ENCODE results near the gene SLCO2B1. TPM values are rescaled to one million over a fixed set of nuclear protein-coding genes. Genes with fewer than 3 reads are reported as not detected.

Gene SLCO2B1
- total RNA-seq, 1 experiment from 2014 or later: 0.07 TPM

- Histone ChIP-seq H3K4me3 (ENCODE audit: insufficient read depth, low read depth, low read length) (no peak overlapping the region), H3K36me3 (replicated peaks; ENCODE audit: control insufficient read depth, insufficient read depth, low read length) (no peaks in the 10 kb centered on the region), H3K27me3 (ENCODE audit: control insufficient read depth, insufficient read depth, low read length) (no peaks in the 10 kb centered on the region; the same call in 1 of the 2 replicates)
- no peak for DNase-seq
These were observed 37.8 kb downstream of the SLCO2B1 start for GRCh38 chr11:75188671-75189070.

- no peaks in the 10 kb centered on the region for H3K36me3 ChIP-seq (replicated peaks; ENCODE audit: control insufficient read depth, insufficient read depth, low read length)
- no peaks in the 10 kb centered on the region for H3K27me3 ChIP-seq (ENCODE audit: control insufficient read depth, insufficient read depth, low read length)
- DNase-seq: no peak
- no peak overlapping the region for H3K4me3 ChIP-seq (ENCODE audit: insufficient read depth, low read depth, low read length)
These were observed 38.2 kb downstream of the SLCO2B1 start for GRCh38 chr11:75189108-75189507.

- H3K36me3 ChIP-seq (replicated peaks; ENCODE audit: control insufficient read depth, insufficient read depth, low read length): no peaks in the 10 kb centered on the region
- no peaks in the 10 kb centered on the region for H3K27me3 ChIP-seq (ENCODE audit: control insufficient read depth, insufficient read depth, low read length)
- no peak for DNase-seq
- H3K4me3 ChIP-seq (ENCODE audit: insufficient read depth, low read depth, low read length): no peak overlapping the region
These were observed 39.0 kb downstream of the SLCO2B1 start for GRCh38 chr11:75189911-75190310.

DNA sequence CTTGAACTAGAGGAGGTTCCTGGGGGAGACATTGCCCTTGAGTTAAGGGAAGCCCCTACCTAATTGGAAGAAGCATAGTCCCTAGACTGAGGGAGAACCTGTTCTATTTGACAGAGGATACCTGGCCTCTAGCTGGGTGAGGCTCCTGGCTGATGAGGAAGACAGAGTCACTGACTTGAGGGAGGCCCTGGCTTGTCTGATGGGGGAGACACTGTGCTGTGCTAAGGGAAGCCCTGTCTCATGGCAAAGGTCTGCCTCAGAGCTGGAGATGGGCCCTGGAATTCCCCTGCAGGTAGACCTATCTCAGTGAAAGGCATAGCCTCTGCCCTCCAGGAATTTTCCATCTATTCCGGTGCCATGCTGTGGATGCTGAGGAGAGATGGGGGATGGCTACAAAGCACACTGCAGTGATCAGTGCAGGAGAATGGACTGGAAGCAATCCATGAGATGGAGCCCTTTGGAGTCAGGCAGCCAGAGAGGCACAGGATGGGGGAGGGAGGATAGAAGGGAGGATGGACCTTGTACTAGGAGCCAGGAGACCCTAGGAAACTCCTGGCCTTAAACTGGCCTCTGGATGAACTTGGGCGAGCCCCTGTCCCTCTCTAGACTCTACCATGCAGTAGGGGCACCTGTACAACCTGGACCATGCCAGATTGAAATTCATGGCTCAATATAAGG, 39.9 kb downstream of the SLCO2B1 start:
- no peaks in the 10 kb centered on the region for H3K36me3 ChIP-seq (replicated peaks; ENCODE audit: control insufficient read depth, insufficient read depth, low read length)
- no peaks in the 10 kb centered on the region for H3K27me3 ChIP-seq (ENCODE audit: control insufficient read depth, insufficient read depth, low read length)
- no peak overlapping the region for H3K4me3 ChIP-seq (ENCODE audit: insufficient read depth, low read depth, low read length)
- no peak for DNase-seq

- no peaks in the 10 kb centered on the region for H3K27me3 ChIP-seq (ENCODE audit: control insufficient read depth, insufficient read depth, low read length)
- no peak overlapping the region for H3K4me3 ChIP-seq (ENCODE audit: insufficient read depth, low read depth, low read length)
- H3K36me3 ChIP-seq (replicated peaks; ENCODE audit: control insufficient read depth, insufficient read depth, low read length): no peaks in the 10 kb centered on the region
- DNase-seq: peak; percentile 64
These were observed 40.4 kb downstream of the SLCO2B1 start for GRCh38 chr11:75191330-75191717.

- H3K27me3 ChIP-seq (ENCODE audit: control insufficient read depth, insufficient read depth, low read length): no peaks in the 10 kb centered on the region
- DNase-seq: no peak
- no peaks in the 10 kb centered on the region for H3K36me3 ChIP-seq (replicated peaks; ENCODE audit: control insufficient read depth, insufficient read depth, low read length)
- no peak overlapping the region for H3K4me3 ChIP-seq (ENCODE audit: insufficient read depth, low read depth, low read length)
These were observed 42.4 kb downstream of the SLCO2B1 start for GRCh38 chr11:75193271-75193670.

GRCh38 chr11:75193711-75194110, 42.8 kb downstream of the SLCO2B1 start:
- Histone ChIP-seq H3K4me3 (ENCODE audit: insufficient read depth, low read depth, low read length) (no peak overlapping the region), H3K36me3 (replicated peaks; ENCODE audit: control insufficient read depth, insufficient read depth, low read length) (no peaks in the 10 kb centered on the region), H3K27me3 (ENCODE audit: control insufficient read depth, insufficient read depth, low read length) (no peaks in the 10 kb centered on the region)
- DNase-seq: no peak

- DNase-seq: no peak
- no peaks in the 10 kb centered on the region for H3K36me3 ChIP-seq (replicated peaks; ENCODE audit: control insufficient read depth, insufficient read depth, low read length)
- no peak overlapping the region for H3K4me3 ChIP-seq (ENCODE audit: insufficient read depth, low read depth, low read length)
- no peaks in the 10 kb centered on the region for H3K27me3 ChIP-seq (ENCODE audit: control insufficient read depth, insufficient read depth, low read length)
These were observed 43.2 kb downstream of the SLCO2B1 start for GRCh38 chr11:75194147-75194546.

- Histone ChIP-seq H3K27me3 (ENCODE audit: control insufficient read depth, insufficient read depth, low read length) (no peaks in the 10 kb centered on the region), H3K4me3 (ENCODE audit: insufficient read depth, low read depth, low read length) (no peak overlapping the region), H3K36me3 (replicated peaks; ENCODE audit: control insufficient read depth, insufficient read depth, low read length) (no peaks in the 10 kb centered on the region)
- no peak for DNase-seq
These were observed 44.5 kb downstream of the SLCO2B1 start for GRCh38 chr11:75195167-75195962.

DNA sequence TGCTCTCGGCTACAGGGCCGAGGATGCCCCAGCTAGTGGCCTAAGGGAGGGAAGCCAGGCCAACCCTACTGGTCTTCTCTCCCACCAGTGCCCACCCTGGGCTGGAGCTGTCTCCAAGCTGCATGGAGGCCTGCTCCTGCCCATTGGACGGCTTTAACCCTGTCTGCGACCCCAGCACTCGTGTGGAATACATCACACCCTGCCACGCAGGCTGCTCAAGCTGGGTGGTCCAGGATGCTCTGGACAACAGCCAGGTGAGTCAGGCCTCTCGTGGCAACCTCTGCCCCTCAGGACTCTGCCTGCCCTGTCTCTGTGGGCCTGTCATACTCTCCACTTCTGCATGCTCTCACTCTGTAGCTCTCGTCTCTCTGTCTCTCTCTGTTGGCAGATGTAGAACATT, 45.5 kb downstream of the SLCO2B1 start:
- H3K36me3 ChIP-seq (replicated peaks; ENCODE audit: control insufficient read depth, insufficient read depth, low read length): no peaks in the 10 kb centered on the region
- no peak overlapping the region for H3K4me3 ChIP-seq (ENCODE audit: insufficient read depth, low read depth, low read length)
- no peaks in the 10 kb centered on the region for H3K27me3 ChIP-seq (ENCODE audit: control insufficient read depth, insufficient read depth, low read length)
- DNase-seq: no peak

- H3K27me3 ChIP-seq (ENCODE audit: control insufficient read depth, insufficient read depth, low read length): no peaks in the 10 kb centered on the region
- H3K36me3 ChIP-seq (replicated peaks; ENCODE audit: control insufficient read depth, insufficient read depth, low read length): no peaks in the 10 kb centered on the region
- no peak overlapping the region for H3K4me3 ChIP-seq (ENCODE audit: insufficient read depth, low read depth, low read length)
- no peak for DNase-seq
These were observed 46.8 kb downstream of the SLCO2B1 start for GRCh38 chr11:75197512-75198277.

DNA sequence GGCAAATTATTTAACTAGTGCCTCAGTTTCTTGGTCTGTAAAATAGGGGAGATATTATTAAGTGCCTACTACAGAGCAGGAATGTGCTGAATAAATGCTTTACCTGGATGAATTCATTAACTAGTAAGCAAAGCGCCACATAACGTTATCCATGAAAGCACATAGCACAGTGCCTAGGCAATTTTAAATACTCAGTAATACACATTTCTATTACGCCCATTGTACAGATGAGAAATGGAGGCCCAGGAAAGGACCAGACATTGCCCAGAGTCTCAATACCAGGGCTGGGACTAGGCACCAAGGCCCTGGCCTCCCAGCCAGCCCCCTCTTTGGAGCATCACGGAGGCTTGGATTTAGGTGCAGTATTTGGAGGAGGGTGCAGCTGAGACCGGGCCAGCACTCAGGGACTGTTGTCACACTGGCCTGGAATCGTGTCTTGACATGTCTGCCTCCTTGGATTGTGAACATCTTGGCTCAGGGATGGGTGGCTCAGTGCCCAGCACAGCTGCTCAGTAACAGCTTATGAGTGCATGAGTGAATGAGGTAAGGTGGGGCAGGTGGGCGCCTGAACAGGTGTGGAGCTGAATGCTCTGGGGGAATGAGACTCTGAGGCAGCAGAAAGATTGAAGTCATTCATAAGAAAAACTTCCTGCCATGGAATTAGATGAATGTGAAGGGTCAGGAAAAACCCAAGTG, 47.5 kb downstream of the SLCO2B1 start:
- Histone ChIP-seq H3K27me3 (ENCODE audit: control insufficient read depth, insufficient read depth, low read length) (no peaks in the 10 kb centered on the region), H3K36me3 (replicated peaks; ENCODE audit: control insufficient read depth, insufficient read depth, low read length) (no peaks in the 10 kb centered on the region), H3K4me3 (ENCODE audit: insufficient read depth, low read depth, low read length) (no peak overlapping the region)
- no peak for DNase-seq

DNA sequence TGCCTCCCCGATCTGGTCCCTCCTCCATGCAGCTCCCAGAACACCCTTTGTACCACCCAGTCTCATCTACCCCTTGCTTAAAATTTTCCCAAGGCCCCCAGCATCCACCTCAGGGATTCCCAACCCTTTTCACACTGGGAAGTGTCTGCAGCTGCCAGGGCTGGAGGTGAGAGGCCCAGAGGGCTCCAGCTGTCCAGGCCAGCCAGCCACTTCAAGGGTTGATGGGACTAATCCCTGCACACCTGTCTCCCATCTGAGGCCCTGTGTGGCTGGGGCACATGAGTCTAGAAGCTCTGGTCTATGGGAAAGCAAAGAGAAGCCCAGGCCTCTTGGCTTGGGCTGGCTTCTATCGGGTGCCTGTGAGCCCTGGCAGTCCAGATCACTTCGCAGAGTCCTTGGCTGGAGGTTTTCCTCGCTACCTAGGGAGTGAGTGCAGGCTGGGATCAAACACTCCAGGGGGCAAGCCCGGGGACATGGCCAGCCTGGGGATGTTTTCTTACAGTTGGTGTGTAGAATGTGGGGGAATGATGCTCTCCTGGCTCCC, 48.6 kb downstream of the SLCO2B1 start:
- Histone ChIP-seq H3K36me3 (replicated peaks; ENCODE audit: control insufficient read depth, insufficient read depth, low read length) (no peaks in the 10 kb centered on the region), H3K27me3 (ENCODE audit: control insufficient read depth, insufficient read depth, low read length) (no peaks in the 10 kb centered on the region), H3K4me3 (ENCODE audit: insufficient read depth, low read depth, low read length) (no peak overlapping the region)
- peak; percentile 33 for DNase-seq

- DNase-seq: peak; percentile 42
- no peaks in the 10 kb centered on the region for H3K36me3 ChIP-seq (replicated peaks; ENCODE audit: control insufficient read depth, insufficient read depth, low read length)
- no peak overlapping the region for H3K4me3 ChIP-seq (ENCODE audit: insufficient read depth, low read depth, low read length)
- H3K27me3 ChIP-seq (ENCODE audit: control insufficient read depth, insufficient read depth, low read length): no peaks in the 10 kb centered on the region
These were observed 49.1 kb downstream of the SLCO2B1 start for GRCh38 chr11:75200051-75200450.
